Tibial nerve (tissue), 3 donors: ENCODE results near the gene NBEAL2.

ENCODE experiments used
- CTCF ChIP-seq, 5 experiments: fragments of 200-600 bp in 3 of 5; fragments of 450-650 bp in 2 of 5; sonication (generic) in 3 of 5; IDR thresholded peaks; one replicate each; pipeline ENCODE4 v1.5.1; 2016 to 2019; ENCODE audit warnings: antibody characterized with exemption in 5 of 5, mild to moderate bottlenecking in 3 of 5, moderate library complexity in 2 of 5
- POLR2A ChIP-seq, 2 donors: fragments of 450-650 bp; IDR thresholded peaks; one replicate each; pipeline ENCODE4 v1.6.1; 2017; ENCODE audit warnings: antibody characterized with exemption in 2 of 2, mild to moderate bottlenecking in 2 of 2, moderate library complexity in 2 of 2

- TF ChIP-seq CTCF (IDR thresholded peaks at IDR 0.05), result no peak
- TF ChIP-seq POLR2A (IDR thresholded peaks at IDR 0.05), result no peak
These were observed 41.3 kb upstream of the NBEAL2 start for GRCh38 chr3:46938118-46938517.
